ENCODE data around the gene ZCCHC4. TPM values are rescaled to one million over a fixed set of nuclear protein-coding genes. Genes with fewer than 3 reads are reported as not detected.

Gene ZCCHC4
- total RNA-seq, 2 experiments from 2014 or later: 10.3 to 10.8 TPM

GRCh38 chr4:25399510-25399909 is 86.9 kb downstream of the ZCCHC4 start:
- CTCF ChIA-PET: no interaction called here
- Mint-ChIP-seq H3K4me1 (no peaks in the 10 kb centered on the region), H3K9me3 (peaks cover 6% of the 10 kb centered on the region), H3K27ac (no peak overlapping the region), H3K36me3 (ENCODE audit: low read depth) (peaks cover 79% of the 10 kb centered on the region), H3K27me3 (no peaks in the 10 kb centered on the region), H3K4me3 (no peak overlapping the region)
- DNase-seq: no peak
- POLR2A ChIA-PET: no interaction called here

- no peaks in the 10 kb centered on the region for H3K27me3 Mint-ChIP-seq
These were observed 88.5 kb downstream of the ZCCHC4 start for GRCh38 chr4:25401066-25401465.

GRCh38 chr4:25402521-25402920 is 89.9 kb downstream of the ZCCHC4 start:
- H3K27me3 Mint-ChIP-seq: no peaks in the 10 kb centered on the region
- H3K36me3 Mint-ChIP-seq (ENCODE audit: low read depth): peaks cover 53% of the 10 kb centered on the region
- H3K9me3 Mint-ChIP-seq: no peaks in the 10 kb centered on the region
- no peaks in the 10 kb centered on the region for H3K4me1 Mint-ChIP-seq
- ChIA-PET POLR2A (no interaction called here), CTCF (interaction anchor here (0.7 kb wide), 1 partner anchor 9 kb away, joined by 3 read pairs; no protein-coding TSS in a partner anchor)
- no peak for DNase-seq
- no peak overlapping the region for H3K4me3 Mint-ChIP-seq
- H3K27ac Mint-ChIP-seq: no peak overlapping the region

More at GRCh38 chr4:25401066-25401465, 88.5 kb downstream of the ZCCHC4 start:
- H3K36me3 Mint-ChIP-seq (ENCODE audit: low read depth): peaks cover 64% of the 10 kb centered on the region
- POLR2A ChIA-PET: no interaction called here
- H3K9me3 Mint-ChIP-seq: peaks cover 6% of the 10 kb centered on the region
- DNase-seq: no peak
- no peak overlapping the region for H3K4me3 Mint-ChIP-seq
- H3K4me1 Mint-ChIP-seq: no peaks in the 10 kb centered on the region
- CTCF ChIA-PET: interaction anchor here (0.5 kb wide), 1 partner anchor 436 kb away, joined by 3 read pairs; no protein-coding TSS in a partner anchor
- H3K27ac Mint-ChIP-seq: no peak overlapping the region

DNA sequence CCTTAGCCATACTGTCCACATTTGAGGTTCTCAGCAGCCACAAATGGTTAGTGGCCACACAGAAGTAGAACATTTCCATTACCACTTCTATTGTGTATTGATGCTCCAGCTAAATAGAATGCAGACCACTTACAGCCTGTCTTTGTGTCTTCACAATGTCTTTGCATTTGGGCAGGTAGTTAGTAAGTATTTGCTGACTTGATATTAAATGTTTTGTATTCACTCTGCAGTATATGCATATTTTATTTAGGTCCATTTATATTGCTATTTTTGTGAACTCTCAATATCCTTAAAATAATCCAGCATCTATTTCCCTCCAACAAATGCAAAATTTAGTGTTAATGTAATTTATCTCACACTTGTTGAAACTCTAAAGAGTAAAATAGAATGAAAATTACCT is 91.1 kb downstream of the ZCCHC4 start:
- Mint-ChIP-seq H3K4me1 (no peaks in the 10 kb centered on the region), H3K27me3 (no peaks in the 10 kb centered on the region), H3K9me3 (no peaks in the 10 kb centered on the region), H3K27ac (no peak overlapping the region), H3K4me3 (no peak overlapping the region), H3K36me3 (ENCODE audit: low read depth) (peaks cover 44% of the 10 kb centered on the region)
- POLR2A ChIA-PET: interaction anchor here (0.6 kb wide), 1 partner anchor 26 kb away, joined by 3 read pairs; no protein-coding TSS in a partner anchor
- CTCF ChIA-PET: interaction anchor here (1.6 kb wide), 1 partner anchor 15 kb away, joined by 4 read pairs; no protein-coding TSS in a partner anchor
- DNase-seq: no peak

DNA sequence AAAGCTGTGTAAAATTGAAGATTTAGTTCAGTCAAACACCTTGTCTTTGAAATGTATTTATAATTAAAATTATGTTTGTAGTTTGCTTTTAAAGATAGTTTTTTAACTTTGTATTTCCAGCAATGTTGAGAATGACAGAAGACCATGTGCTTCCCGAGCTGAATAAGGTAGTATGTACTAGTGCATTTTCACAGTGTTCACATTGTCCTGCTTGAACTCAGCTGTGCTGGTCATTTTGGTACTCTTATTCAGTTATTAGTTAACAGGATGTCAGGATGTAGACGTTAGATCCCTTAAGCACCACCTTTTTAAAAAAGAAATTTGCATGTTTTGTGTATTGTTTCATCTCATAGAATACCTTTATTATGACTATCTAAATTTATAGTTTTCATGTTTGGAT is 92.9 kb downstream of the ZCCHC4 start:
- no peak for DNase-seq
- H3K27ac Mint-ChIP-seq: no peak overlapping the region
- no peaks in the 10 kb centered on the region for H3K9me3 Mint-ChIP-seq
- H3K36me3 Mint-ChIP-seq (ENCODE audit: low read depth): peaks cover 46% of the 10 kb centered on the region
- no peaks in the 10 kb centered on the region for H3K4me1 Mint-ChIP-seq
- POLR2A ChIA-PET: no interaction called here
- CTCF ChIA-PET: interaction anchor here (1.9 kb wide), 1 partner anchor 8 kb away, joined by 4 read pairs; no protein-coding TSS in a partner anchor
- no peak overlapping the region for H3K4me3 Mint-ChIP-seq
- no peaks in the 10 kb centered on the region for H3K27me3 Mint-ChIP-seq

DNA sequence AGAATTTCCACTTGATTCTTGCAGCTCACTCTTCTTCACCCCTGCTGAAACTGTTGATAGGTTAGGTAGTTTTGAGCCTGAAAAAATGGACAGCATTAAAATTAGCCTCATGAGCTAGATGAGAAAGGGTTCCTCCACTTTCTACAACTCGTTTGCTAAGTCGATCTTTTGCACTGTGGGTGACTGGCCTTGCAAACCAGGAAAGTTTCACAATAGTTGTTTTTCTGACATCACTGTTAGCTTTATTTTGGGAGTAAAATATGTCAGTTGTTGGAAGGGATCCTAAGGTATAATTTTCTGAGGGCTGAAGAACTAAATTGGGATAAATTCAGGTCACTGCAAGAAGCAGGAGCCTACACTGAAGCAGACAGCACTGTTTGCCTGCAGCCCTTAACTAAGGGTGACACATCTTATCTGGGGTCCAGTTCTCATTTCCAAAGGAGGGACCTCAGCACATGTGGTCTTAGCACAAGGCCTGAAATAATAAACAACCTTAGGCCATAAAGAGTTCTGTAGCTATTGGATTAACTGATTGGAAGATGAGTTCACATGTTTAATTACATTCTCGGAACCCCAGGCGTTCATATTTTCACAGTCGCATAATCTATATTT is 93.6 kb downstream of the ZCCHC4 start:
- no peaks in the 10 kb centered on the region for H3K9me3 Mint-ChIP-seq
- no peaks in the 10 kb centered on the region for H3K27me3 Mint-ChIP-seq
- DNase-seq: no peak
- ChIA-PET CTCF (interaction anchor here (1.9 kb wide), 1 partner anchor 9 kb away, joined by 4 read pairs; no protein-coding TSS in a partner anchor), POLR2A (no interaction called here)
- H3K27ac Mint-ChIP-seq: no peak overlapping the region
- H3K4me3 Mint-ChIP-seq: no peak overlapping the region
- no peaks in the 10 kb centered on the region for H3K4me1 Mint-ChIP-seq
- H3K36me3 Mint-ChIP-seq (ENCODE audit: low read depth): peaks cover 51% of the 10 kb centered on the region

DNA sequence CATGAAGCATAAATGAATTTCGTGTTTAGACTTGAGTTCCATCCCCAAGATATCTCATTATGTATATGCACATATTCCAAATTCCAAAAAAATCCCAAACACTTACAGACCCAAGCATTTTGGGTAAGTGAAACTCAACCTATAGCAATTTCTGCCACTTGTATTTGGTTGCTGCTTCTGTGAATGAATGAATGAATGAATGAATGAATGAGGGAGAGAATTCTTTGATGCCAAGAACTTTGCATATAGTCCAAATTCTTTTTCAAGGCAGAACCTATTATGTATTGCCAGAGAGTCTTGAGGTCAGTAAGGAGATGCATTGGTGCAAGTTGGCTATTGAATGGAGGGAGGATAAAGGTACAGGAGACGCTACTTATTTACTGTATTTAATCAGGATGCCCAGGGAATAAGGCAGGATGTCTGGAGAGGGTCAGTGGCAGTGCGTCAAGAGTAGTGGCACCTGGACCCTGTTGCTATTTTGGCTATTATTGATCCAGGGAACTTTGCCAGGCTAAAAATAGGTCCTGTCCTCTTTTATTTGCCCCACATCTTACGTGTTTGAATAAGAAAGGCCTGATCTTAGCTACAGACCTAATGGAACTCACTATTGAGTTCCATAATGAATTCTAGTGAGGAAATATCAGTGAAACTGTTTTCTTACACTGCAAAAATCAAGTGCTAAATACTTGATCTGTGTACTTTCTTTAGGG is 98.4 kb downstream of the ZCCHC4 start:
- no peak for DNase-seq
- no peaks in the 10 kb centered on the region for H3K27me3 Mint-ChIP-seq
- no peak overlapping the region for H3K4me3 Mint-ChIP-seq
- H3K4me1 Mint-ChIP-seq: no peaks in the 10 kb centered on the region
- ChIA-PET POLR2A (no interaction called here), CTCF (no interaction called here)
- H3K9me3 Mint-ChIP-seq: no peaks in the 10 kb centered on the region
- no peak overlapping the region for H3K27ac Mint-ChIP-seq
- H3K36me3 Mint-ChIP-seq (ENCODE audit: low read depth): peaks cover 51% of the 10 kb centered on the region

GRCh38 chr4:25413261-25413660 is 100.7 kb downstream of the ZCCHC4 start:
- Mint-ChIP-seq H3K4me3 (no peak overlapping the region), H3K36me3 (ENCODE audit: low read depth) (peaks cover 61% of the 10 kb centered on the region), H3K27ac (no peak overlapping the region), H3K4me1 (no peaks in the 10 kb centered on the region), H3K27me3 (no peaks in the 10 kb centered on the region), H3K9me3 (no peaks in the 10 kb centered on the region)
- CTCF ChIA-PET: interaction anchor here (1.0 kb wide), 1 partner anchor 23 kb away, joined by 3 read pairs; no protein-coding TSS in a partner anchor
- POLR2A ChIA-PET: no interaction called here
- DNase-seq: no peak

DNA sequence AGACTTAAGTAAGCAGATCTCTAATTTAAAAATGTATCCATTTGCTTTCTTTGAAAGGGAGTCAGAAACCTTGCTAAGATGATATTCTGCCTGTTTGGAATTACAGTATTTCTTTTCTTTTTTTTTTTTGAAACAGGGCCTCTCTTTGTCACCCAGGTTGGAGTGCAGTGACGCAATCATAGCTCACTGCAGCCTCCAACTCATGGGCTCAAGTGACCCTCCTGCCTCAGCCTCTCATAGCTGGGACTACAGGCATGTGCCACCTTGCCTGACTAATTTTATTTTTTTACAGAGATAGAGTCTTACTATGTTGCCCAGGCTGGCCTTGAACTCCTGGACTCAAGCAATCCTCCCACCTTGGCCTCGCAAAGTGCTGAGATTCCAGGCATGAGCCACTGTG is 104.4 kb downstream of the ZCCHC4 start:
- Mint-ChIP-seq H3K9me3 (no peaks in the 10 kb centered on the region), H3K4me3 (no peak overlapping the region), H3K27me3 (no peaks in the 10 kb centered on the region), H3K27ac (no peak overlapping the region), H3K4me1 (no peaks in the 10 kb centered on the region), H3K36me3 (ENCODE audit: low read depth) (peaks cover 43% of the 10 kb centered on the region)
- CTCF ChIA-PET: no interaction called here
- POLR2A ChIA-PET: no interaction called here
- no peak for DNase-seq

Other genes starting within 250 kb of the ZCCHC4 start
- gene SEPSECS, start 152.3 kb upstream of the ZCCHC4 start, total RNA-seq: 10 to 100 TPM; 13.9 to 14.3 TPM
- 10 to 100 TPM; 37.2 to 37.4 TPM for gene PI4K2B, start 78.7 kb upstream of the ZCCHC4 start, total RNA-seq
- gene ANAPC4, start 64.5 kb downstream of the ZCCHC4 start, total RNA-seq: 10 to 100 TPM; 37.5 to 47.9 TPM

Data from activated CD4-positive, alpha-beta T cell treated with anti-CD3 and anti-CD28 coated beads, Interleukin-2, amount 10 ng/mL, durations not matched to agents 7 days and 5 days (primary cell).